ENCODE measurements around the gene TICAM1.
A peak's percentile ranks its signal among the peaks of the same experiment; 100 is the strongest.

Gene TICAM1

GRCh38 chr19:4768934-4769777 is 62.4 kb downstream of the TICAM1 start:
- peak; percentile 94 for DNase-seq

Measured in NCI-H2081 (cell line).